GM12801 (cell line): ENCODE measurements around the gene DIPK1B.

Source experiments
- CTCF ChIP-seq: IDR thresholded peaks from one replicate; pipeline ENCODE4 v1.5.1; 2011; ENCODE audit warnings: control low read depth; ENCODE audit not compliant: insufficient read length; ENCODE audit errors: extremely low read depth

The DIPK1B gene

DNA sequence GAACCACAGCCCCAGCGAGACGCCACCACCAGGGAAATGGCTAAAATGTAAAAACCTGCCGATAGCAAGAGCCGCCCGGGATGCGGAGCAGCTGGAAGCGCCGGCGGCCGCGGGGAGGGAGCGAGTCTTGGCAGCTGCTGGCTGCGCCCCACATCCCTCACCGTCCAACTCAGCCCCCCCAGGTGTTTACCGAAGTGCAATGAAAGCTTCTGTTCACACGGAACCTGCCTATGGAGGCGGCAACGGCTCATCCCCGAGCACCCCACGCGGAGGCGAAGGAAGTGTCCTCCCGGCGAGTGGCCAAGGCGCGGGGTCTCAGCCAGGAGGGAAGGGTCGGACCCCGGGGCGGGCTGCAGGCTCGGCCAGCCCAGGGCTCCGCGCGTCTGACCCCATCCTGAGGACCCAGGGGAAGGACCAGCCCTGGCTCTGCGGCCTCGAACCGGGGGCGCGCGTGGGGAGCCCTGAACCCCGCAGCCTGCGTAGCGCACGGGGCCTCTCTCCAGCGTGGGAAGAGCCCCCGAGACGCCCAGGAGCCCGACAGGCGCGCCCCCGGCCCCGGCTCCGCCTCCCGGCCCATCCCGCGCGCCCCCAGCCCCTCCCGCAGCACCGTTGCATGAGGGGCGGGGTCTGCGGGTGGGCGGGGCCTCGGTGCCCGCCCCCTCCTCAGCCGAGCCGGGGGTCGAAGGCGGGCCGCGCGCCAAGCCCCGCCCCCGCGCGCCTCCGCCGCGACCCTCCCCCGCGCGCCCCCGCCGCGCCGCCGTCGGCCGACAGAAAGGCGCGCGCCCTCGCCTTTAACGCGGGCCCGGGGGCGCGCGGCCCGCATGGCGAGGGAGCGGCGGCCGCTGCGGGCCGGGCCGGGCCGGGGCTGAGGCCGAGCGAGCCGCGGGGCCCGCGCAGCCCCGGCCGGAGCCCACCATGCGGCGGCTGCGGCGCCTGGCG is at the start of gene DIPK1B:
TSS of gene DIPK1B (plus strand) at position 822 of the 939 bp plus-strand sequence. CDS start at position 916, 94 bp downstream.
- TF ChIP-seq CTCF: no peak

- no peak for TF ChIP-seq CTCF
Observed at GRCh38 chr9:136662656-136663581, 49.5 kb upstream of the DIPK1B start, which contains the start of gene EGFL7. EGFL7 (plus strand) TSS chr9:136662916; CDS start chr9:136668283, 5,367 bp downstream.

DNA sequence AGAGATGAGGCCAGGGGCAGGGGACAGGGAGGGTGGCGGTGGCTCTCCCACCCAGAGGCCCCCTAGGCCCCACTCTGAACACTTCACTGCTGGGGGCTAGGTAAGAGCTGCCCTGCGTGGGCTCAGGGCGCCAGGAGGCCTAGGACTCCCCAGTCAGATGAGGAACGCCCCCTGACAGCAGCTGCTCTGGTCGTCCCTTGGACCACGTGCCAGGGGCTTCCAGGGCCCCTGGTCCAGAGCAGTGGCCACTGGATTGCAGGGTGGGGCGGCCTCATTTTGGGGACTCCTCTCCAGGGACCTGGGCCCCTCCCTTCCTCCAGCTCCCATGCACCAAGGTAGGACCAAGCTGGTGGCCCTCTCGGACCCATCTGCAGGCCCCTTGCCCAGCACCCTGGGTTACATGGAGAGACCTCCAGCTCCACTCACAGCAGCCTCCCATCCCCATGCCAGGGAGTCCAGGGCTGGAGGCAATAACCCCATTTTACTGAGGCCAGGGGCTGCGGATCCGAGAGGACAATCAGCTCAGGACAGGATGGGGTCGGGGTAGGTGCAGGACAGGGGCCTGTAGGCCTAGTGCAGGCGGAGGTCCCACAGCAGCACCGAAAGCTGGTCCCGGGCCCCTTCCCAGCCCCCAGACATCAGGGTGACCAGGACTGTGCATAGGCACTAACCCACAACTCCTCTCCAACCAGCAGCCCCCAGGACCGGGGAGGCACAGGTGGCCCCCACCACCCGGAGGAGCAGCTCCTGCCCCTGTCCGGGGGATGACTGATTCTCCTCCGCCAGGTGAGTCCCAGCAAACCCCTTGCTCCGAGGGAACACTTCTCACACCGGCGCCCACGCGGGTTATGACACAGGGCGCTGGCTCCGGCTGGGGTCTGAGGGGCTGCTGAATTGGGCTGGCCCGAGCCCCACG is 48.1 kb upstream of the DIPK1B start:
- TF ChIP-seq CTCF: no peak

DNA sequence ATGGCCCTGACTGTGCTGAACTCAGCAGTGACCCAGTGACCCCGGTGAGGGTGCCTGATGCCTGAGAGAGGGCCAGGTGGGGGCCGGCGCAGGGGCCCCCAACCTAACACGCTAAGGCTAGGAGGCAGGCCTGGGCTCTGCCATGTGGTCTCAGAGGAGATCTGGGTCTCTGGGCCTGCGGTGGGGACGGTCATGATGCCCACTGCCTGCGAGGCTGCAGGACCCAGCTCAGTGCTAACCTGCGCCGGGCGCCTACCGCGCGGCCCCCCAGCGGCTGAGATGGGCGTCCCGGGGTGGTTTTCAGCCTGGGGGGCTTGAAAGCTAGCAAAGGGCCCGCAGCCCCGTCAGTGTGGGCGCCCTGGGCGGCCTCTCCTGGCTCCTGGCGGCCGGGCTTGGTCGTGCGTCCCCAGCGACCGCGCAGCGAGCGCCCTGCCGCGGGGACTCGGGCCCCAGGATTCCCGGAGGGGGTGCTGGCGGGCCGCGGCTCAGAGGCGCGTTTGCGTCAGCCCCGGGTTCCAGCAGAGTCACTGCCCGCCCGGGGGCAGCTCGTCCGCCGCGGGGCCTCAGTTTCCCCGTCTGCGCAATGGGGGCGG is 47.2 kb upstream of the DIPK1B start:
- TF ChIP-seq CTCF: no peak

DNA sequence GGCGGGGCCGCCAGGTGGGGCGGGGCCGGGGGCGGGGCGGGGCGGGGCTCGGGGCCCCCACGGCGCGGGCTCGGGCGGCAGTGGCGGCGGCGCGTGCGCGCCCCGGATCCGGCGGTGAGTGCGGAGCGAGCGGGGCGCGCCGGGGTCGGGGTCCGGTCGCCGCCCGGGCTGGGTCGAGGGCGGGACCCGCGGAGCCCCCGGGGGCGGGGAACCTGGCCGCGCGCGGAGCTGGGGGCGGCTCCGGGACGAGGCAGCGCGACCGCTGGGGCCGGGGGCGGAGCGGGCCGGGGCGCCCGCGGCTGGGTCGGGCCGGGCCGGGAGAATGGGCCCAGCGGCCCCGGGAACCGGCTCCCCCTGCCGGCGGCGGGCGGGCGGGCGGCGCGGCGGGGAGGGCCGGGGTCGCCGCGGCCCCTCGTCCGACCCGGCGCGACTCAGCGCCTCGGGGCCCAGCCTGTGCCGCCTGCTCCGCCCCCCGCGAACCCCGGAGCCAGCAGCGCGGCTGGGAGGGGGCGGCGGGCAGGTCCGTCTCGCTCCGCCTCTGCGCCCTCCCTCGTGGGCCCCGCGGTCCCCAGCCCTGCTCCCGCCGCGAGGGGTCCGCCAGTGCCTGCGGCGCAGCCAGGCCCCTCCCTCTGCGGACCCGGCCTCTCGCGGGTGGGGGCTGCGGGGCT is 46.5 kb upstream of the DIPK1B start:
- no peak for TF ChIP-seq CTCF

DNA sequence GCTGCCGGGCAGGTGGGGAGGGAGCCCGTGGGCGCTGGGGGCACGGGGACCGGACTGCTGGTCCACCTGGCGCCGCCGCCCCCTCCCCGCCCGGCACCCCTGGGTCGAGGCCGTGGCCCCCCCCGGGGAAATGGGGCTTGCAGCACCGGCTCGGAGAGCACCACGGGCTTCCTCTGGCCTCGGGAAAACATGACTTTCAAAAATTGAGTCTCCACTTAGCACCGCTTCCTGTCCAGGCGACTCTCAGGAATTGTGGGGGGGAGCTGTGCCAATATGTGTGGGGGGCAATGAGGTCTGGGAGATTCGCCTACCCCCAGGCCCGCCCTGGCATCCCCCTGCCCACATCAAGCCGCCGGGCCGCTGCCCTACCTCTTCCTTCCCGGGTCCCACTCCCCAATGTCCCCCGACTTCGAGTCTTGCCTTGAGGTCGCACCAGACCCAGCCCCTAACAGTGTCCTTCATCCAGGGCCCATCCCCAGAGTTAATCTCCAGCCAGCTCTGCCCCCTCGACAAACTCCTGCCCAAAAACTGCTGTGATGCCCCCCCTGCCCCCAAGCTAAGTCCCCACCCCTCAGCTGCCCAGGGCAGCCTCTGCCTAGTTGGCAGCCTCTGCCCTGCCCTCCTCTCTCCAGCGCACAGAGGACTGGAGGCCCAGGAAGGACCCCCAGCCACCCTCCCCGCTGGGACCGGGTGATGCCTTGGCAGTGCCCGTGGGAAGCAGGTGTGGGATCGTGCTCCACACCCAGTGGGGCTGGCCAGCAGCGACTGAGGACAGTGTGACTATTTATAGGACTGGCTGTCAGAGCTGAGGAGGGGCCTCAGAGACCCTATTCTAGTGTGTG is 45.8 kb upstream of the DIPK1B start:
- no peak for TF ChIP-seq CTCF
